H9 (cell line): ENCODE data around the gene DCAF4L1. TPM values are rescaled to one million over a fixed set of nuclear protein-coding genes. Genes with fewer than 3 reads are reported as not detected.

Source experiments
- DNase-seq: peaks from one replicate; pipeline ENCODE4 v3.0.0-alpha.2; 2017
- H2AFZ ChIP-seq: one replicate; pipeline ENCODE4 v1.6.1; 2013; ENCODE audit warnings: mild to moderate bottlenecking, low read length, control low read depth, moderate library complexity
- H2AK5ac ChIP-seq: 2 replicates; pipeline ENCODE4 v1.6.1; 2013; ENCODE audit warnings: low read length, control low read depth, mixed read lengths; ENCODE audit not compliant: insufficient read length
- H2BK120ac ChIP-seq: one replicate; pipeline ENCODE4 v1.6.1; 2013; ENCODE audit warnings: low read depth, mild to moderate bottlenecking, low read length, control low read depth, inconsistent platforms; ENCODE audit not compliant: poor library complexity, severe bottlenecking
- H2BK12ac ChIP-seq: 2 replicates; pipeline ENCODE4 v1.6.1; 2013; ENCODE audit warnings: low read length, control low read depth, mixed read lengths, low read depth; ENCODE audit not compliant: insufficient read length
- H2BK15ac ChIP-seq: 2 replicates; pipeline ENCODE4 v1.6.1; 2013; ENCODE audit warnings: low read depth, low read length, control low read depth
- H2BK20ac ChIP-seq: one replicate; pipeline ENCODE4 v1.6.1; 2013; ENCODE audit warnings: low read depth, mild to moderate bottlenecking, low read length, control low read depth, inconsistent platforms; ENCODE audit not compliant: poor library complexity, severe bottlenecking
- H2BK5ac ChIP-seq: 2 replicates; pipeline ENCODE4 v1.6.1; 2013; ENCODE audit warnings: low read length, control low read depth, mixed read lengths; ENCODE audit not compliant: insufficient read length
- H3K14ac ChIP-seq: 2 replicates; pipeline ENCODE4 v1.6.1; 2013; ENCODE audit warnings: low read length, control low read depth; ENCODE audit not compliant: insufficient read depth
- H3K18ac ChIP-seq: 2 replicates; pipeline ENCODE4 v1.6.1; 2013; ENCODE audit warnings: low read depth, mild to moderate bottlenecking, mixed read lengths, low read length, control low read depth; ENCODE audit not compliant: insufficient read length
- H3K23ac ChIP-seq: 2 replicates; pipeline ENCODE4 v1.6.1; 2013; ENCODE audit warnings: low read length, control low read depth, mixed read lengths, low read depth; ENCODE audit not compliant: insufficient read length
- H3K23me2 ChIP-seq: 2 replicates; pipeline ENCODE4 v1.6.1; 2013; ENCODE audit warnings: low read depth, mild to moderate bottlenecking, mixed read lengths, low read length, control low read depth; ENCODE audit not compliant: insufficient read length, poor library complexity, severe bottlenecking
- H3K27ac ChIP-seq: 2 replicates; pipeline ENCODE4 v1.5.1; 2013; ENCODE audit warnings: low read length, control low read depth, mixed read lengths, low read depth; ENCODE audit not compliant: insufficient read length
- H3K27me3 ChIP-seq: 2 replicates; pipeline ENCODE4 v1.6.1; 2013; ENCODE audit warnings: low read length, control low read depth, inconsistent platforms; ENCODE audit not compliant: insufficient read depth
- H3K4ac ChIP-seq: 2 replicates; pipeline ENCODE4 v1.6.1; 2013; ENCODE audit warnings: low read depth, mild to moderate bottlenecking, control low read depth, inconsistent platforms, low read length, moderate library complexity
- H3K4me1 ChIP-seq: 2 replicates; pipeline ENCODE4 v1.6.1; 2013; ENCODE audit warnings: low read length, control low read depth, inconsistent platforms; ENCODE audit not compliant: insufficient read depth
- H3K4me2 ChIP-seq: 2 replicates; pipeline ENCODE4 v1.6.1; 2013; ENCODE audit warnings: low read length, control low read depth, mixed read lengths; ENCODE audit not compliant: insufficient read length, insufficient read depth
- H3K56ac ChIP-seq: 2 replicates; pipeline ENCODE4 v1.6.1; 2013; ENCODE audit warnings: low read depth, mild to moderate bottlenecking, mixed read lengths, low read length, control low read depth; ENCODE audit not compliant: insufficient read length
- H3K79me1 ChIP-seq: 2 replicates; pipeline ENCODE4 v1.6.1; 2013; ENCODE audit warnings: low read depth, mild to moderate bottlenecking, moderate library complexity, low read length, control low read depth, inconsistent platforms; ENCODE audit not compliant: insufficient read depth, poor library complexity, severe bottlenecking
- H3K79me2 ChIP-seq: 2 replicates; pipeline ENCODE4 v1.6.1; 2013; ENCODE audit warnings: low read length, control low read depth, inconsistent platforms; ENCODE audit not compliant: insufficient read depth
- H3K9ac ChIP-seq: 2 replicates; pipeline ENCODE4 v1.6.1; 2013; ENCODE audit warnings: low read length, control low read depth, mixed read lengths; ENCODE audit not compliant: insufficient read length; ENCODE audit errors: extremely low read depth
- H3K9me3 ChIP-seq: one replicate; pipeline ENCODE4 v1.6.1; 2013; ENCODE audit warnings: low read depth, low read length, inconsistent platforms; ENCODE audit not compliant: control insufficient read depth
- H3T11ph ChIP-seq: one replicate; pipeline ENCODE4 v1.6.1; 2013; ENCODE audit warnings: mild to moderate bottlenecking, low read length, control low read depth, inconsistent platforms
- H4K20me1 ChIP-seq: one replicate; pipeline ENCODE4 v1.6.1; 2013; ENCODE audit not compliant: control insufficient read depth, insufficient read length, insufficient read depth
- H4K5ac ChIP-seq: 2 replicates; pipeline ENCODE4 v1.6.1; 2013; ENCODE audit warnings: low read depth, mild to moderate bottlenecking, mixed read lengths, low read length, control low read depth; ENCODE audit not compliant: insufficient read length
- H4K8ac ChIP-seq: replicated peaks from 2 replicates; pipeline ENCODE4 v1.6.1; 2013; ENCODE audit warnings: low read length, control low read depth, mixed read lengths, low read depth; ENCODE audit not compliant: insufficient read length
- H4K91ac ChIP-seq: 2 replicates; pipeline ENCODE4 v1.6.1; 2013; ENCODE audit warnings: low read depth, mild to moderate bottlenecking, moderate library complexity, mixed read lengths, low read length, control low read depth; ENCODE audit not compliant: insufficient read length
- H3K27ac Mint-ChIP-seq, 3 experiments: 2 replicates in 2 of 3; 3 replicates in 1 of 3; pipeline ENCODE4 v1.8.0; 2020 to 2021; ENCODE audit warnings: mixed read lengths in 3 of 3, mild to moderate bottlenecking in 1 of 3, moderate library complexity in 1 of 3
- H3K27me3 Mint-ChIP-seq: 2 replicates; pipeline ENCODE4 v1.8.0; 2021; ENCODE audit warnings: low read depth, mild to moderate bottlenecking, moderate library complexity, mixed read lengths
- H3K36me3 Mint-ChIP-seq, 3 experiments: 2 replicates in 2 of 3; 3 replicates in 1 of 3; pipeline ENCODE4 v1.8.0; 2020 to 2021; ENCODE audit warnings: low read depth in 3 of 3, mixed read lengths in 3 of 3; ENCODE audit not compliant: insufficient read depth in 1 of 3
- H3K4me1 Mint-ChIP-seq, 2 experiments: 2 replicates each; pipeline ENCODE4 v1.8.0; 2020; ENCODE audit warnings: mixed read lengths in 2 of 2
- H3K4me3 Mint-ChIP-seq, 2 experiments: 2 replicates in 1 of 2; 3 replicates in 1 of 2; pipeline ENCODE4 v1.8.0; 2020 to 2021; ENCODE audit warnings: mild to moderate bottlenecking in 2 of 2, mixed read lengths in 2 of 2, moderate library complexity in 1 of 2
- H3K9me3 Mint-ChIP-seq, 2 experiments: 2 replicates in 1 of 2; 3 replicates in 1 of 2; pipeline ENCODE4 v1.8.0; 2020; ENCODE audit warnings: mild to moderate bottlenecking in 2 of 2, mixed read lengths in 2 of 2, moderate library complexity in 1 of 2
- total RNA-seq: library from RNA; stranded (reverse); gene quantifications from 2 replicates; pipeline ENCODE4 v1.2.1, GENCODE V29; 2021
- TF ChIP-seq, protein P1 (sequence below): fragments of 200-600 bp; sonication (generic); conservative IDR thresholded peaks from 3 replicates; pipeline ENCODE4 v1.8.0; 2021; ENCODE audit warnings: antibody characterized with exemption, mild to moderate bottlenecking

The DCAF4L1 gene
- total RNA-seq, 1 experiment from 2014 or later: 0.07 TPM

DNA sequence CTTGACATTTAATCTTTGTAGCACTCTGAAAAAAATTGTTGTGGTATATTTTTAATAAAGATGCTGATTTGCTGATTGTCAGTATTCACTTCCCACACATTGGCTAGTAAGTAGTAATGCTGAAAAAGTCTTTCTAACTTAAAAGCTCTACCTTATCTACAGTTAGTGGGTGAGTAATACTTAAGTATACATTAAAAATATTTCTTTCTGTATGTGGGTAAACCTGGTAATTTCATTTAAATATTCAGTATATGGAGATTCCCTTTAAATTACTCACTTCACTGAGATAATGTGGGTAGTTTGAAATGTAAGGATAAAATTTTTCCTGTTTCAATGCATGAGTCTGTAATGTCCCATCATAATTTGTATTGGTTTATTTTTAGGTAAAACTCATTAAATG is 40.7 kb upstream of the DCAF4L1 start:
- Histone ChIP-seq H3K4me1 (no peaks in the 10 kb centered on the region; the same call in 1 of the 2 replicates), H4K8ac (no peak overlapping the region), H3K4ac (no peak overlapping the region), H3K56ac (no peak overlapping the region), H3K27ac (no peak overlapping the region), H3T11ph (no peak overlapping the region), H3K14ac (no peak overlapping the region), H3K79me1 (no peaks in the 10 kb centered on the region), H3K9me3 (no peaks in the 10 kb centered on the region), H4K91ac (no peak overlapping the region), H3K9ac (no peak overlapping the region), H2BK20ac (no peak overlapping the region), H2BK15ac (no peak overlapping the region), H2AFZ (no peak overlapping the region), H2BK5ac (no peak overlapping the region), H2BK120ac (no peak overlapping the region), H2BK12ac (no peak overlapping the region), H3K4me2 (no peak overlapping the region), H3K23me2 (peaks cover under 1% of the 10 kb centered on the region), H4K5ac (no peak overlapping the region), H3K79me2 (peaks cover 9% of the 10 kb centered on the region; the same call in 1 of the 2 replicates), H3K27me3 (no peaks in the 10 kb centered on the region), H2AK5ac (no peak overlapping the region), H4K20me1 (no peaks in the 10 kb centered on the region), H3K18ac (no peak overlapping the region), H3K23ac (no peak overlapping the region)
- peaks cover 11 to 68% (median 43%) of the 10 kb centered on the region in 3 experiments; a peak in 6 of 7 replicates for H3K36me3 Mint-ChIP-seq
- H3K9me3 Mint-ChIP-seq: no peaks in the 10 kb centered on the region
- DNase-seq: no peak
- peaks cover 14 to 15% of the 10 kb centered on the region in 2 experiments for H3K4me1 Mint-ChIP-seq
- TF ChIP-seq, protein P1, sequence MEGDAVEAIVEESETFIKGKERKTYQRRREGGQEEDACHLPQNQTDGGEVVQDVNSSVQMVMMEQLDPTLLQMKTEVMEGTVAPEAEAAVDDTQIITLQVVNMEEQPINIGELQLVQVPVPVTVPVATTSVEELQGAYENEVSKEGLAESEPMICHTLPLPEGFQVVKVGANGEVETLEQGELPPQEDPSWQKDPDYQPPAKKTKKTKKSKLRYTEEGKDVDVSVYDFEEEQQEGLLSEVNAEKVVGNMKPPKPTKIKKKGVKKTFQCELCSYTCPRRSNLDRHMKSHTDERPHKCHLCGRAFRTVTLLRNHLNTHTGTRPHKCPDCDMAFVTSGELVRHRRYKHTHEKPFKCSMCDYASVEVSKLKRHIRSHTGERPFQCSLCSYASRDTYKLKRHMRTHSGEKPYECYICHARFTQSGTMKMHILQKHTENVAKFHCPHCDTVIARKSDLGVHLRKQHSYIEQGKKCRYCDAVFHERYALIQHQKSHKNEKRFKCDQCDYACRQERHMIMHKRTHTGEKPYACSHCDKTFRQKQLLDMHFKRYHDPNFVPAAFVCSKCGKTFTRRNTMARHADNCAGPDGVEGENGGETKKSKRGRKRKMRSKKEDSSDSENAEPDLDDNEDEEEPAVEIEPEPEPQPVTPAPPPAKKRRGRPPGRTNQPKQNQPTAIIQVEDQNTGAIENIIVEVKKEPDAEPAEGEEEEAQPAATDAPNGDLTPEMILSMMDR: no peak
- H3K27me3 Mint-ChIP-seq: no peaks in the 10 kb centered on the region
- no peak overlapping the region for H3K4me3 Mint-ChIP-seq
- H3K27ac Mint-ChIP-seq: no peak overlapping the region
